NCI-H748 (cell line): Measurements from ENCODE around the gene TRIM74.
"Not testable (repeated sequence)": the region's sequence is repeated elsewhere in the genome, so short reads cannot be mapped to it uniquely, and the experiment has no call there.

Experiments used
- DNase-seq: peaks from one replicate; lab custom pipeline; 2025; ENCODE audit not compliant: unreplicated experiment; lab: John Stamatoyannopoulos, UW

Gene TRIM74

DNA sequence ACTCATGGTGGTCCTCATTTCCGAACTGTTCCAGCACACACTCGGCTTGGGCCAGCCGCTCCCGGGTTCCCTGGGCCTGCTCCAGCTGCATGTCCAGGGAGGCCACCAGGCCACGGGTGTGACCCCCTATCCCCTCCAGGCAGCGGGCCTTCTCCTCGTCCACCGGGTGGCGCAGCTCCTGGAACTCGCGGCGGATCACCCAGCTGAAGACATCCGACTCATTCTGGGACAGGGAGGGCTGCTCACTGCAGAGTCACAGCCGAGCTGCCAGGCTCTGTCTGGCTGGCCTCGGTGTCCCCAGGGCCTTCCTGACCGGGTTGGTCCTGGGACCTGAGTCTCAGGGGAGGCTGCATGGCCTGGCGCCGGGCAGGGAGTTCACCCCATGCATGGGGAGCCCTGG, 9.2 kb downstream of the TRIM74 start:
- not testable (repeated sequence) for DNase-seq

DNA sequence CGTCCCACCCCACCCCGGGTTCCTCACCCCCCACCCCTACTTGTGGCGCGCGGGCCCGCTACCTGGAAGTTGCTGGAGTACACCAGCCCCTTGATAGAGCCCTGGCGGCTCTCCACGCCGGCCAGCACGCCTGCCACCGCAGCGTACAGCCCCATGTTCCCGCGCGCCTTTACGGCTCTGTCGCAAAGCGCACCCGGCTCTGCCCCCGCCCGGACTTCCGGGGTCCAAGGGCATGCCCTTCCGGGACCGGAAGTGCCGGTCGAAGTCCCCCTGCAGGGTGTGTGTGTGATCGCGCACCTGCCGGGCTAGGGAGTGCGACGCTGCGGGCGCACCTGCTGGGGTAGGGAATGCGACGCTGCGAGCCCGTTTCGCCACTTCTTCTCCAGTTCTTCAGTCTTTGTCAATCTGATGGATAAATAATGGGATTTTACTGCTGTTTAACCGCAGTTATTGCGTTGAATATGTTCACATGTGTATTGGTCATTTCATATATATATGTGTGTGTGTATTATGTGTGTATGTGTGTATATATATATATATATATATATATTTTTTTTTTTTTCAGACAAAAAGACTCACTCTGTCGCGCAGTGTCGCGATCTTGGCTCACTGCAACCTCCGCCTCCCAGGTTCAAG, 14.6 kb downstream of the TRIM74 start:
- DNase-seq, result not testable (repeated sequence)

DNA sequence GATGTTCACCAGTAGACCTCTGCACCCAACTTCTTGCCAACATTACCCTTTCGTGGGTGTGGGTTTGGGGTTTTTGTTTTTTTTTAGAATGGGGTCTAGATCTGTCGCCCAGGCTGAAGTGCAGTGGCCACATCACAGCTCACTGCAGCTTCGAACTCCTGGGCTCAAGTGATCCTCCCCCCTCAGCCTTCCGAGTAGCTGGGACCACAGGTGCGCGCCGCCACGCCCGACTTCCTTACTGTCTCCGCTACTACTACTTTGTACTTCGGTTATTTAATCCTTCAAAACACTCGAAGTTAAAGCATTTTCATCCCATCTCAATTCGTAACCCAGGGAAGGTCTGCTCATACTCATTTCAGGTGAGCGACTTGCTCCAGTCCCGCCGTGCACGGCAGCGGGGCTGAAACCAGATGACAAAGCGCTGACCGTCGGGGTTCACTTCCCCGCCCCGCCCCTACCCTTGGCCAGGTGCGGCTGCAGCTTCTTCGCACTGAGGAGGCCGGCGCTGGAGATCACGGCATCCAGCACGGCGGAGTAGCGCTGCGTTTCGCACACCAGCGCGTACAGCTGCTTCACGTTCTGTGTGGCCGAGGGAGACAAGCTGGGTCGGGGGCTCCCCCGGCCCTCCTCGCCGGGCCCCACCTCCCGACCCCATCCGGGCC, 15.2 kb downstream of the TRIM74 start:
- DNase-seq, result not testable (repeated sequence)

DNA sequence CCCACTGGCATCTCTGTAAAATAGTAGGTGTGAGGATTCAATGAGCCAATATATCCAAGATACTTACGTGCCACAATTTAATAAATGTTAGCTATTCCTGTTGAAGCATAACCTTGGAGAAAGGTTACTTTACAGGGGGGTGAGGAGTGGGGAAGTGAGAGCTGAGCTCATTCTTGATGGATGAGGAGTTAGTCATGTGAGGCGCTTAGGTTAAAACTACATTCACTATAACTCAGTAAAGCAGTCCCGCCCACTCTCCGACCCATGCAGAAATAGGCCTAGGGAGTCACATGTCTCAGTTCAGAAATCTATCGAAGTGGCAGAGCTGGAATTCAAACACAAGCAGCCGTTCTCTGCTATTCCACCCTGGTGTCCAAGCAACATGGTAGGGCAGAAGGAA, 18.8 kb downstream of the TRIM74 start:
- DNase-seq, result not testable (repeated sequence)

DNA sequence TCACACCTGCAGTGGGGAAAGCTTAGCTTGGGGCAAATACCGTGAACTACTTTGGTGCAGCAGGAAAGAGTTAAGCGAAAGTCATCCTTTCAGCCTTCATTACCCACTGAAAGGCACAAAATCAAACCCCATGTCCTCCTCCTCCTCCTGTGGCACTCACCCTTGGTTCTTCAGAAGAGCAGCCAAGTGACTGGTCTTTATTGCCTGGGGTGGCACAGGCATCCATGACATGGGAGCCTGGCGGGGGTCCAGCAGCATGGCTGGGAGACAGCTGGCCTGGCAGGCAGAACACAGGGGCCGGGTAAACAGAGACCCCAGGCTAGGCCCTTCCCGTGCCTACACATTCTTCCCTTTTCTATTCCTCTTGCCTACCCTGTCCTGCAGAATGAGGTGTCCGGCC, 19.6 kb downstream of the TRIM74 start:
- DNase-seq, result not testable (repeated sequence)

DNA sequence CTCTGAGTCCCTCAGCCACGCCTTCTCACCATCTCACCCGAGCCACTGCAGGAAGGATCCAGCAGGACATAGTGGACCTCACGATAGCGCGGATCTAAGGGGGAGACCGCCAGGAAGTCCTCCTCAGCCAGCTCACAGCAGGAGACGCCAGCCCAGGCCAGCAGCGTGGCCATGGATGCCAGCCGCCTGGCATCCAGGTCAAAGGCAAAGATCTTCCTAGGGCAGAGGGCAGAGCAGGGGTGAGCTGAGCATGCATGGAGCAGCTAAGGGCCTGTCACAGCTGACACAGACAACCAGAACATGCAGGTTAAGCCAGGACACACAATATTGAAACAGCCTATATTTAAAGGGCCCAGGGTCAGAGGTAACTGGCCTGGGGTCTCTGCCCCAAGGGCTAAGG, 20.0 kb downstream of the TRIM74 start:
- not testable (repeated sequence) for DNase-seq

DNA sequence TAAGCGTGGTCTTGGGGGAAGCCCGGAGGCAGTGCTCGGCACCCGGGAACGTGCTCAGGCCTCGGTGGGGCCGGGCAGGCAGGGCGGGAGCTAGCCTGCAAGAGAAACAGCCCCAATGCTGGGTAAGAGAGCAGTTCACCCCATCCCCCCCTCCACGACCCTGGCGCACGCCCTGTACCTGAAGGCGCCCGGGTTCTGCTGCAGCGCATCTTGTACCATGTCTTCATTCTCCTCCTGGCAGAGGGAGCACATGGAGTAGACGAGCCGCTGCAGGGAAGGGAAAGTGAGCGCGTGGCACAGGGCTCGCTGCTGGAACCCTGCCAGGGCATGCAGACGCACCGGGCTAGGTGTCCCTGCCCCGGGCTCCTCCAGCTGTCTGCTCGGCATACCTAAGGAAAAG, 20.6 kb downstream of the TRIM74 start:
- DNase-seq, result not testable (repeated sequence)

DNA sequence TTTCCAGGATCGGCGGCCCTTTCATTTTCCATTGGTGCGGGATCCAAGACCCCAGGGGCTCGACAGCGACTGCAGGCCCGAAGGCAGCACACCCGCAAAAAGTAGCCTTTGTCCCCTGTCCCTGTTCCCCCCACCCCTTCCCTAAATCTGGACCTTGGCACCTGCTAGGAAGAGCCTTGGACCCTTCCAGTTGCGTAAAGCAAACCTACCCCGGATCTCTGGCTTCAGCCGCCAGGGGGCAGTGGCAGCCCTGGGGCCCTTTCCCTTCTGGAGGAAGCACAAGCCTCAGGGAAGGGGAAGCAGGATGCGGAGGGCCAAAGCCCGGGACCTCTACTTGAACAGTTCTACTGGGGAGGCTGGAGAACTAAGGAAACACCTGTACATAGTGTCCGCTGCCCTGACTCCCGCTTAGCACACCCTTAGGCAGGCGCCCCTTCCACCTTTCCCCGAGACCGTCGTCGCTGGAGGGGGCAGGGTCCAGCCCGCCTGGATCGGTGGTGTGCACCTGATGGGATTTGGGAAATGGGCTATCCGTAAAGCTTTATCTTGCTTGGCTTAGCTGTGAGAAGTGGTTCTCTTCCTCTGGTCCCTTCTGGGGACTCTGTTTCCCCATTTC, 23.0 kb downstream of the TRIM74 start:
- not testable (repeated sequence) for DNase-seq

DNA sequence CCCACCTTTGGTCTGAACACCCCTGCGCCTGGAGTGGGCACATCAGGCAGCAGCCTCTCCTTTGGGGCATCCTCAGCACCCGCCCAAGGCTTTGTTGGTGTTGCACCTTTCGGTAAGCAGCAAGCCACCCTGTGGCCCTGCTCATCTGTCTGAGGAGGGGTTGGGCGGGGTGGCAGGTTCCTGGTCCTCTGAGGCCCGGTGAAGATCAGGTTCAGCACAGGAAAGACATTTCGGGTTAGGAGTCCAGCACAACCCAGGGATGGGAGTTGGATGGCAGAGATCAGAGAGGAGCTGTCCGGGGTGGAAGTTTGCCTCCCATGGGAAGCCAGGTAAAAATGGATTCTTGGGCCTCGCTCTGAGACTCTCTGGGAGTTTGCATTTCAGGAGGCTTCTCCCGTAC, 23.7 kb downstream of the TRIM74 start:
- DNase-seq, result not testable (repeated sequence)

DNA sequence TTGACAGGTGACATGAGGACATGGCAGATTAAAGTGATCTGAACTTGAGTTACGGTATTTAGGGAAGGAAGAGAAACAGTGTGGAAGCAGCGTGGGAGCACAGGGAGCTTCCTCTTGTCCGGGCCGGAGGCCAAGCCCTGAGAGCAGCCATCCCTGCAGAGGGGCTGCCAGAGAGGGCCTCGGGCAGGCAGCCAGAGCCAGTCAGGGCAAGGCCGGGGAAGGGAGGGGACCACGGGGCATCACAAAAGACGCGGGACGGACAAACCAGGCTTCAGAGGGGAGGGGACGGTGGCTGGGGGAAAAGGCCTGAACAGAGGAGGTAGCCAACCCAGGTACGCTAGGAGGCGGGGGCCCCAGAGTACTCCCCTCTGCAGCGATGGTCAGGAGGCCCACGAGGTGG, 24.3 kb downstream of the TRIM74 start:
- DNase-seq, result not testable (repeated sequence)

DNA sequence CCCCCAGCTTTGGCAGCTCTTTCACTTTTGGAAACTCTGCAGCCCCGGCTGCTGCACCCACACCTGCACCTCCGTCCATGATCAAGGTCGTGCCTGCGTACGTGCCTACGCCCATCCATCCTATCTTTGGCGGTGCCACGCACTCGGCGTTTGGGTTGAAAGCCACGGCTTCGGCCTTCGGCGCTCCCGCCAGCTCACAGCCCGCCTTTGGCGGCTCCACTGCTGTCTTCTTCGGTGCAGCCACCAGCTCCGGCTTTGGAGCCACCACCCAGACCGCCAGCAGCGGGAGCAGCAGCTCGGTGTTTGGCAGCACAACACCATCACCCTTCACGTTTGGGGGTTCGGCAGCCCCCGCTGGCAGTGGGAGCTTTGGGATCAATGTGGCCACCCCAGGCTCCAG, 26.3 kb downstream of the TRIM74 start:
- not testable (repeated sequence) for DNase-seq

DNA sequence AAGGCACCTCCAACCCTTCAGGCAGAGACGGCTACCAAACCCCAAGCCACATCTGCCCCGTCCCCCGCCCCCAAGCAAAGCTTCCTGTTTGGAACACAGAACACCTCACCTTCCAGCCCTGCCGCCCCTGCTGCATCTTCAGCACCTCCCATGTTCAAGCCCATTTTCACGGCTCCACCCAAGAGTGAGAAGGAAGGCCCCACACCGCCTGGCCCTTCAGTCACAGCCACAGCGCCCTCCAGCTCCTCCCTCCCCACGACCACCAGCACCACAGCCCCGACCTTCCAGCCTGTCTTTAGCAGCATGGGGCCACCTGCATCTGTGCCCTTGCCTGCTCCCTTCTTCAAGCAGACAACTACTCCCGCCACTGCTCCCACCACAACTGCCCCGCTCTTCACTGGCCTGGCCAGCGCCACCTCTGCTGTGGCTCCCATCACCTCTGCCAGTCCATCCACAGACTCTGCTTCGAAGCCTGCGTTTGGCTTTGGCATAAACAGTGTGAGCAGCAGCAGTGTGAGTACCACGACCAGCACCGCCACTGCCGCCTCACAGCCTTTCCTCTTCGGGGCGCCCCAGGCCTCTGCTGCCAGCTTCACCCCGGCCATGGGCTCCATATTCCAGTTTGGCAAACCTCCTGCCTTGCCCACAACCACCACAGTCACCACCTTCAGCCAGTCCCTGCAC, 27.1 kb downstream of the TRIM74 start:
- not testable (repeated sequence) for DNase-seq

DNA sequence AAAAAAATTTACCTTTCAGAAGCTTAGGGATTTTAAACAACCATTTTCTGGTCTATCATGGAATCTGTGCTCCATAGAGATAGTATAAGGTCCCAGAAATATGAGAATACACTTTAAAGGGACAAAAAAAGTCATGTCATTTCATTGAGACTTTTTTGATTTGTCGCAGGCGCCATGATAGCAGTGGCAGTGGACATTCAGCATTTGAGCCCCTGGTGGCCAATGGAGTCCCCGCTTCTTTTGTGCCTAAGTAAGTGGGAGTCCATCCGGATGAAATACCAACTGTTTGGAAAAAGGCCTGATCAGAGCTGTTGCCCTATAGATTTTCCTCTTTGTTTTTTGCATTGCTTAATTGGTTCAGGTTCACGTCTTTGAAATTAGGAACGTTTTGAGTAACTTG, 41.0 kb downstream of the TRIM74 start:
- DNase-seq, result not testable (repeated sequence)

DNA sequence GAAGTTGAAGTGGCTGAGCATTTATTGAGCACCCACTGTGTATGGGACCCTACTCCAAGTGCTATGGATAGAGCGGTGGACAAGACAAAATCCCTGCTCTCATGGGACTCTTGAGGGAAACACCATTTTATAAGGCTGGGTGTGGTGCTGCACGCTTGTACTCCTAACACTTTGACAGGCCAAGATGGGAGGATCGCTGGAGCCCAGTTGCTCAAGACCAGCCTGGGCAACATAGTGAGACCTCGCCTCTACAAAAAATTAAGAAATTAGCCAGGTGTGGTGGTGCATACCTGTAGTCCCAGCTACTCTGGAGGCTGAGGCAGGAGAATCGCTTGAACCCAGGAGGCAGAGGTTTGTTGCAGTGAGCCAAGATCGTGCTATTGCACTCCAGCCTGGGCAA, 41.5 kb downstream of the TRIM74 start:
- DNase-seq, result not testable (repeated sequence)

DNA sequence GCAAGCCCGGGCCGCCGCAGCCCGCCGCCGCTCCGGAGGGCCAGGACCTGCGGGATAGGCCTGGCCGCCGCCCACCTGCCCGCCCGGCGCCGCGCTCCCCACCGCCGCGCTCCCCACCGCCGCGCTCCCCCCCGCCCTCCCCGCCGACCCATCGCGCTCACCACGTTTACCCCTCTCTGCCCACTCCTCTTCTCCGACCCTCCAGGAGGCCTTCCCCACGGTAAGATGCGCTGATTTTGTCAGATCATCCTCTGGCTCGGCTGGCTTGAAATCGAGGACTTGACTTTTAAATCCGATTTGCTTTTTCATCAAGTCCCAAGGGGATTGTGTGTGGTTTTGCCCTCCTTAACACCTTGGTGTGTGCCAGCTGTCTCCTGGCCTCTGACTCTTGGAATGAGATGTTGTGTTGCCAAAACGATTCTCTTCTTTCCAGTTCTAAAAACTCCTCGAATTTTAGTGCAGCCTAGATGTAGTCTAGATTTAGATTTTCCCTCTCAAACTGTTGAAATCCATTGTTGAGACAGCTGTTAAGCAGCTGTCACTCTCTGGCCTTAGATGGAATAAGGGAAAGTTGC, 43.6 kb downstream of the TRIM74 start:
- DNase-seq, result peak; percentile 46

DNA sequence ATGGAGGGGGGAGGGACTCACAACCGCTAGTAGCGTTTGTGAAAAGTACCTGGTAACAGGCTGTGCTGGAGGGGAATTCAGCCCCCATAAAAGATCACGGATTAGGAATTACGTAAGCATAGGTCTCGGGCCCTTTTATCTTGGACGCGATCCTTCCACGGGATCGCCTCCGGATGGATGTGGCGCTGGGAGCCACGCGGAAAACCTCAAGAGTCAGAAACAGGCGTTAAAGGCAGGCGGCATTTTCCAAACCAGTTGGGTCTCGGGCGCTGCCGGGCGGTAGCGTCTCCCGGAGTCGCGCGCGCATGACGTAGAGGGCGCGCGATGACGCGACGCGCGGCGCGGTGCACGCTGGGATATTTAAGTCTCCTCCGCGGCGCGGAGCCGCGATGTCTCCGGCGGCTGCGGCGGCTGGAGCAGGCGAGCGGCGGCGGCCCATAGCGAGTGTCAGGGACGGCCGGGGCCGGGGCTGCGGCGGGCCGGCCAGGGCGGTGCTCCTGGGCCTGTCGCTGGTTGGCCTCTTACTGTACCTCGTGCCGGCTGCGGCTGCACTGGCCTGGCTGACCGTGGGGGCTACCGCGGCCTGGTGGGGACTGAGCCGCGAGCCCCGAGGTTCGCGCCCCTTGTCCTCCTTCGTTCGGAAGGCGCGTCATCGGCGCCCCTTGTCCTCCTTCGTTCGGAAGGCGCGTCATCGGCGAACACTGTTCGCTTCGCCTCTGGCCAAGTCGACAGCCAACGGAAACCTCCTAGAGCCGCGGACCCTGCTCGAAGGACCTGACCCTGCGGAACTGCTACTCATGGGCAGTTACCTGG, 44.3 kb downstream of the TRIM74 start, which contains the start of gene POM121:
Gene POM121 (plus strand): TSS at position 363 of the 813 bp plus-strand sequence. CDS start 27 bp downstream, at position 390.
- peak; percentile 88 for DNase-seq

DNA sequence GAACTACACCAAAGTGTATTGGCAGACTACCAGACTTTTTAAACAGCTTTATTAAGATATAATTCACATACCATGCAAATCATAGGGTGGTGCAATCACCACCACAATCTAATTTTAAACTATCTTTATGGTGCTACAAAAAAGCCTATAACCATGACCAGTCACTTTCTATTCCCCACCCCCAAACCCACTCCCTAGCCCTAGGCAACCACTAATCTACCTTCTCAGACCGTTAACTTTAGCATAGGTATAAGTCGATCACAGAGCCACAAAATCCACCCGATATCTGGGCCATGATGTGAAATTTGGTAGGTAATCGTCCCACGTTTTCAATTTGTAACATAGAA, 44.9 kb downstream of the TRIM74 start:
- DNase-seq, result no peak

DNA sequence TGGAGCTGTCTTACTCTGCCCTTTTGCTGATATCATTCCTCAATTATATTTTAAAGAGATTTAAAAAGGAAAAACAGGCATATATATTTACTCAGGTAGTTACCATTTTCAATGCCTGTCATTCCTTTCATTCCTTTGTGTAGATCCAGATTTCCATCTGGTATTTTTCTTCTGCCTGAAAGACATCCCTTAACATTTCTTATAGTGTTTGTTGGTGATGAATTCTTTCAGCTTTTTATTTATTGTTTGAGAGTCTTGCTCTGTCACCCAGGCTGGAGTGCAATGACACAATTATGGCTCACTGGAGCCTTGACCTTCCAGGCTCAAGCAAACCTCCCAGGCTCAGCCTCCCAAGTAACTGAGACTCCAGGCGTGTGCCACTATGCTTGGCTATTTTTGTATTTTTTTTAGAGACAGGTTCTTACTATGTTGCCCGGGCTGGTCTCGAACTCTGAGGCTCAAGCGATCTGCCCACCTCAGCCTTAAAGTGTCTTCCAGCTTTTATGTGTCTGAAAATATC, 50.0 kb downstream of the TRIM74 start:
- DNase-seq, result no peak

DNA sequence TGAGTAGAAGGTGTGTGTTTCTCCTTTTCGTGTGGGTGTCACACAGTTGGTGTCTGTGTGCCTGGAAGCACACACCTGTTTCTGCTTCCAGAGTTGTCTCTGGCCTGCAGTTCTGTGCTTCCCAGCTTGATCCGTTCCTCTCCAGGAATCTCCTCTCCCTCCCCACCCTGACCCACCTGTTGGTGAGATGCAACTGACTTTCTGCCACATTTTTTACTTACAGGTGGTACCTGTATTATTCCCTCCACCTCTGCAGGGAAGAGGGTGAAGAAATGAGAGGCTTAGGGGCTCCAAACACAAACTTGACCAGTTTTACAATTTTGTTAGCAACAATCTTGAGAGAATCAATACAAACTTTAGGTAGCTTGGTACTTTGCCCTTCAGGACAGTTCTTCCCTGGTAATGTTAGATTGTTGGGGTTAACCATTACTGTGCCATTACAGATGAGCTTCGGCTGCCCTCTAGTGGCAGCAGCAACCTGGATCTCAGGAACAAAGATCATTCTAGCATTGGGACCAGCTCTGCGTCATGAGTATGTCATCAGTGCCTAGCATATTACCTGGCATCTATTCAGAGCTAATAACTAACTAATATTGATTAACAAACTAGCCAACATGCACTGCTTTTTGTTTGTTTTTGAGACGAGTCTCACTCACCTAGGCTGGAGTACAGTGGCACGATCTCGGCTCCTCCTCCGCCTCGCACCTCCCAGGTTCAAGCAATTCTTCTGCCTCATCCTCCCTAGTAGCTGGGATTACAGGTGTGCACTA, 54.3 kb downstream of the TRIM74 start:
- DNase-seq, result peak; percentile 31

DNA sequence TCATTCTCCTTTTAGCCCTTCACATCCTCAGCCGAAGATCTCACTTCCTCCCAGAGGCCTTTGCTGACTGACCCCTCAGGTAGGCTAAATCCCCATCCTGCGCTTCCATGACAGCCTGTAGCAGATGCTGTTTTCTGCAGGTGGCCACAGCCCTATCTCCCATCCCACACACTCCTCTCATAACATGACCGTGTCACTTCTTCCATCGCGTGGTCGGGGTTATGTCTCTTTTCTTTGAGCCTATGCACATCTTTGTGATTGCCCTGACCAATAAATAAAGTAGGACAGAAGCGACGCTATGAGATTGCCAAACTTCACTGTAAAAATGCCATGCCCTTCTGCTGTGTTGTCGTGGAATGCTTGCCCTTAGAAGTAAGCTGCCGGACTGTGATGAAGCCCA, 55.5 kb downstream of the TRIM74 start:
- not testable (repeated sequence) for DNase-seq
